Measurements from ENCODE around the gene ZNF101.

DNA sequence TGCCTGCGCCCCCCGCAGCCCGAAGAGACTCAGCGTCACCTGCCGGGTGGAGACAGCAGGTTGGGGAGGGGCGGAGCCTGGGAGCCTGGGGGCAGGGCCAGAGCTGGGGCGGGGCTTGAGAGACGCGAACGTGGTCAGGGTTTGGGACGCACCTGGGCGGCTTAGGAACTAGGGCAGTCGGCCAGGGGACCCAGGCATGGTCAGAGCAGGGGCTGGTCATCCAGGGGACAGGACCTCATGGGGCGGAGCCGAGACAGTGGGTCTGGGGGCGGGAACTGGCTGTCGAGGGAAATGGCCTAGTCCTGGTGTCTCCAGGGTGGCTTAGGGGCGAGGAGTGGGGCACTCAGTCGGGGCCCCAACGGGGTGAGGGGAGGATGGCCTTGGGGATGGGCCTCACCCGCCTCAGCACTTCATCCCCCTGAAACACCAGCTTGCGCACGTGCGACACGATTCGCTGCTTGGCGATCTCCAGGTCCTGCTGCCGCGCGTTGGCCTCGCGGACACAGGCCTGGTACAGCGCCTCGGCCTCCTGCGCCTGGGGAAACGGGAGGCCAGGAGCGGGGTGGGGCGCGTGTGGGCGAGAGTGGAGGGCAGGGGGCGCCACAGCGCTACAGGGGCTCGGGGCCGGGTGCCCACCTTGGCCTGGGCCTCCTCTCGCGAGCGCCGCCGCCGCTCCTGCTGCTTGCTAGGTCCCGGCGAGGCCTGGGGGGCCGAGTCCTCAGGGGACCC lies 31.0 kb upstream of the ZNF101 start:
- TF ChIP-seq, protein P1, sequence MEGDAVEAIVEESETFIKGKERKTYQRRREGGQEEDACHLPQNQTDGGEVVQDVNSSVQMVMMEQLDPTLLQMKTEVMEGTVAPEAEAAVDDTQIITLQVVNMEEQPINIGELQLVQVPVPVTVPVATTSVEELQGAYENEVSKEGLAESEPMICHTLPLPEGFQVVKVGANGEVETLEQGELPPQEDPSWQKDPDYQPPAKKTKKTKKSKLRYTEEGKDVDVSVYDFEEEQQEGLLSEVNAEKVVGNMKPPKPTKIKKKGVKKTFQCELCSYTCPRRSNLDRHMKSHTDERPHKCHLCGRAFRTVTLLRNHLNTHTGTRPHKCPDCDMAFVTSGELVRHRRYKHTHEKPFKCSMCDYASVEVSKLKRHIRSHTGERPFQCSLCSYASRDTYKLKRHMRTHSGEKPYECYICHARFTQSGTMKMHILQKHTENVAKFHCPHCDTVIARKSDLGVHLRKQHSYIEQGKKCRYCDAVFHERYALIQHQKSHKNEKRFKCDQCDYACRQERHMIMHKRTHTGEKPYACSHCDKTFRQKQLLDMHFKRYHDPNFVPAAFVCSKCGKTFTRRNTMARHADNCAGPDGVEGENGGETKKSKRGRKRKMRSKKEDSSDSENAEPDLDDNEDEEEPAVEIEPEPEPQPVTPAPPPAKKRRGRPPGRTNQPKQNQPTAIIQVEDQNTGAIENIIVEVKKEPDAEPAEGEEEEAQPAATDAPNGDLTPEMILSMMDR (IDR thresholded peaks at IDR 0.05) = no peak
- TF ChIP-seq EZH2 (IDR thresholded peaks at IDR 0.05; ENCODE audit: borderline replicate concordance, insufficient read depth, low read depth, low read length, poor library complexity, severe bottlenecking) = no peak

Measured in B cell (primary cell).